Measurements from ENCODE around the gene GNS. TPM values are rescaled to one million over a fixed set of nuclear protein-coding genes. Genes with fewer than 3 reads are reported as not detected.
A peak's percentile ranks its signal among the peaks of the same experiment; 100 is the strongest.

Gene GNS
- total RNA-seq, 6 experiments from 2014 or later, result 41.0 to 87.5 (median 63.7) TPM

- Histone ChIP-seq H3K4me3 (peak overlapping the region in 1 of 3 donors; percentile 63), H3K9me3 (no peaks in the 10 kb centered on the region), H3K36me3 (no peaks in the 10 kb centered on the region), H3K27me3 (peaks cover 0 to 3% of the 10 kb centered on the region in 2 donors), H3K27ac (peak overlapping the region in 1 of 3 donors; percentile 34), H3K4me1 (peaks cover 0 to 11% (median 0%) of the 10 kb centered on the region in 4 donors)
- DNase-seq, result no peak
- ATAC-seq, result peak in 3 of 4 donors; percentile 17 to 20 (median 19)
- 38% methylated on average over 6 of the region's 6 CpGs for WGBS (ENCODE audit: insufficient coverage, low coverage, low lambda C conversion rate, missing lambda C conversion rate)
- intact Hi-C loops (cut with DNase I), result no loop called here
- TF ChIP-seq POLR2A (IDR thresholded peaks at IDR 0.05) (no peak), CTCF (IDR thresholded peaks at IDR 0.05) (no peak)
These were observed 23.1 kb upstream of the GNS start for GRCh38 chr12:64782191-64782876.

- Histone ChIP-seq H3K27me3 (peaks cover 0 to 3% of the 10 kb centered on the region in 2 donors), H3K27ac (peak overlapping the region in 1 of 3 donors; percentile 34), H3K4me1 (peaks cover 0 to 11% (median 0%) of the 10 kb centered on the region in 4 donors), H3K9me3 (no peaks in the 10 kb centered on the region), H3K4me3 (peak overlapping the region; percentile 54 to 63 (median 61)), H3K36me3 (no peaks in the 10 kb centered on the region)
- TF ChIP-seq CTCF (IDR thresholded peaks at IDR 0.05) (no peak), POLR2A (IDR thresholded peaks at IDR 0.05) (no peak)
- ATAC-seq (peak; percentile 29 to 53 (median 47)), DNase-seq (peak in 1 of 3 donors; percentile 31)
- WGBS (ENCODE audit: insufficient coverage, low coverage, low lambda C conversion rate, missing lambda C conversion rate), result 14% methylated on average over 21 of the region's 39 CpGs
- intact Hi-C loops (cut with DNase I), result no loop called here
These were observed 22.3 kb upstream of the GNS start for GRCh38 chr12:64781280-64782190.

DNA sequence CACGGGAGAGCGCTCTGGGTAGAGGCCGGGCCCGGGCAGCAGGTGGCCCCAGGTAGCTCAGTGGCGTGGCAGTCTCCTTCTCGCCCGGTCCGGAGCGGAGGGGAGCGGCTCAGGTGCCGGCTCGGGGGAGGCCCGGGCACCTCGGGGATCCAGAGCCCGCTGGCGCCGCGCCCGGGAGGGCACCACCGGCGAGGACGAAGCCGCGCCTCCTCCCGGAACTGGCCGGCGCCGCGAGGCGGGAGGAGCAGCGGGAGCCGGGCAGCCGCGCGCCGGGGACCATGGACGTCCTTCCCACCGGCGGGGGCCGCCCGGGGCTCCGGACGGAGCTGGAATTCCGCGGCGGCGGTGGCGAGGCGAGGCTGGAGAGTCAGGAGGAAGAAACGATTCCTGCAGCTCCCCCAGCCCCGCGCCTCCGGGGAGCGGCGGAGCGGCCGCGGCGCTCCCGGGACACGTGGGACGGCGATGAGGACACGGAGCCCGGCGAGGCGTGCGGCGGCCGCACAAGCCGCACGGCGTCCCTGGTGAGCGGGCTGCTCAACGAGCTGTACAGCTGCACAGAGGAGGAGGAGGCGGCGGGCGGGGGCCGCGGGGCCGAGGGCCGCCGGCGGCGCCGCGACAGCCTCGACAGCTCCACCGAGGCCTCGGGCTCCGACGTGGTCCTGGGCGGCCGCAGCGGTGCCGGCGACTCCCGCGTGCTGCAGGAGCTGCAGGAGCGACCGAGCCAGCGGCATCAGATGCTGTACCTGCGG, 21.5 kb upstream of the GNS start:
- 10% methylated on average over 23 of the region's 103 CpGs for WGBS (ENCODE audit: insufficient coverage, low coverage, low lambda C conversion rate, missing lambda C conversion rate)
- intact Hi-C loops (cut with DNase I), result no loop called here
- Histone ChIP-seq H3K27ac (peak overlapping the region in 1 of 3 donors; percentile 21), H3K9me3 (no peaks in the 10 kb centered on the region), H3K4me1 (peaks cover 0 to 11% (median 0%) of the 10 kb centered on the region in 4 donors), H3K36me3 (no peaks in the 10 kb centered on the region), H3K4me3 (peak overlapping the region; percentile 54 to 63 (median 61)), H3K27me3 (peaks cover 0 to 3% of the 10 kb centered on the region in 2 donors)
- peak in 1 of 4 donors; percentile 19 for TF ChIP-seq CTCF (IDR thresholded peaks at IDR 0.05)
- TF ChIP-seq POLR2A (IDR thresholded peaks at IDR 0.05), result peak; percentile 23
- ATAC-seq (peak; percentile 84 to 94 (median 90)), DNase-seq (peak; percentile 74 to 77 (median 77))

- intact Hi-C loops (cut with DNase I), result no loop called here
- Histone ChIP-seq H3K36me3 (no peaks in the 10 kb centered on the region), H3K4me3 (peak overlapping the region; percentile 54 to 63 (median 61)), H3K4me1 (peaks cover 0 to 11% (median 0%) of the 10 kb centered on the region in 4 donors), H3K9me3 (no peaks in the 10 kb centered on the region), H3K27me3 (peaks cover 0 to 3% of the 10 kb centered on the region in 2 donors), H3K27ac (peak overlapping the region in 1 of 3 donors; percentile 21)
- no peak for TF ChIP-seq CTCF (IDR thresholded peaks at IDR 0.05)
- no peak for TF ChIP-seq POLR2A (IDR thresholded peaks at IDR 0.05)
- WGBS (ENCODE audit: insufficient coverage, low coverage, low lambda C conversion rate, missing lambda C conversion rate), result 16% methylated on average over 15 of the region's 15 CpGs
- peak in 1 of 4 donors; percentile 39 for ATAC-seq
- no peak for DNase-seq
These were observed 20.9 kb upstream of the GNS start for GRCh38 chr12:64780132-64780530.

Data from right lobe of liver (tissue), 6 donors.